Activated T-cell treated with anti-CD3 and anti-CD28 coated beads, Interleukin-2, amount 50 U/mL, for 72 hours (primary cell): ENCODE results near the gene GPR37L1. TPM values are rescaled to one million over a fixed set of nuclear protein-coding genes. Genes with fewer than 3 reads are reported as not detected.
"Not testable (repeated sequence)": the region's sequence is repeated elsewhere in the genome, so short reads cannot be mapped to it uniquely, and the experiment has no call there.

ENCODE experiments used
- ATAC-seq, 2 donors: fragments of 150-1000 bp; cut with Tn5 transposase; replicated peaks in 1 of 2; 2 replicates each; pipeline ENCODE4 v1.10.0; 2021; ENCODE audit warnings: moderate library complexity in 2 of 2, mild to moderate bottlenecking in 1 of 2
- DNase-seq, 2 donors: peaks; one replicate each; pipeline ENCODE4 v3.0.0; 2021 to 2022; ENCODE audit warnings: mixed read lengths in 1 of 2
- H3K27ac Mint-ChIP-seq: one replicate; pipeline ENCODE4 v1.8.0; 2022; ENCODE audit warnings: mild to moderate bottlenecking, moderate library complexity, mixed read lengths
- H3K27me3 Mint-ChIP-seq: one replicate; pipeline ENCODE4 v1.8.0; 2022; ENCODE audit warnings: low read depth, mixed read lengths
- H3K36me3 Mint-ChIP-seq, 2 donors: one replicate each; pipeline ENCODE4 v1.8.0; 2022; ENCODE audit warnings: mixed read lengths in 2 of 2, mild to moderate bottlenecking in 1 of 2; ENCODE audit not compliant: insufficient read depth in 2 of 2
- H3K4me1 Mint-ChIP-seq: one replicate; pipeline ENCODE4 v1.8.0; 2022; ENCODE audit warnings: low read depth, mixed read lengths
- H3K4me3 Mint-ChIP-seq, 2 donors: one replicate each; pipeline ENCODE4 v1.8.0; 2022; ENCODE audit warnings: mild to moderate bottlenecking in 2 of 2, mixed read lengths in 2 of 2, moderate library complexity in 2 of 2
- H3K9me3 Mint-ChIP-seq, 2 donors: one replicate each; pipeline ENCODE4 v1.8.0; 2022; ENCODE audit warnings: mixed read lengths in 2 of 2
- total RNA-seq, 2 donors: library from RNA; stranded (reverse); gene quantifications; one replicate each; pipeline ENCODE4 v1.2.3, GENCODE V29; 2022

GPR37L1 gene
- total RNA-seq, 2 donors from 2014 or later, result not detected

DNA sequence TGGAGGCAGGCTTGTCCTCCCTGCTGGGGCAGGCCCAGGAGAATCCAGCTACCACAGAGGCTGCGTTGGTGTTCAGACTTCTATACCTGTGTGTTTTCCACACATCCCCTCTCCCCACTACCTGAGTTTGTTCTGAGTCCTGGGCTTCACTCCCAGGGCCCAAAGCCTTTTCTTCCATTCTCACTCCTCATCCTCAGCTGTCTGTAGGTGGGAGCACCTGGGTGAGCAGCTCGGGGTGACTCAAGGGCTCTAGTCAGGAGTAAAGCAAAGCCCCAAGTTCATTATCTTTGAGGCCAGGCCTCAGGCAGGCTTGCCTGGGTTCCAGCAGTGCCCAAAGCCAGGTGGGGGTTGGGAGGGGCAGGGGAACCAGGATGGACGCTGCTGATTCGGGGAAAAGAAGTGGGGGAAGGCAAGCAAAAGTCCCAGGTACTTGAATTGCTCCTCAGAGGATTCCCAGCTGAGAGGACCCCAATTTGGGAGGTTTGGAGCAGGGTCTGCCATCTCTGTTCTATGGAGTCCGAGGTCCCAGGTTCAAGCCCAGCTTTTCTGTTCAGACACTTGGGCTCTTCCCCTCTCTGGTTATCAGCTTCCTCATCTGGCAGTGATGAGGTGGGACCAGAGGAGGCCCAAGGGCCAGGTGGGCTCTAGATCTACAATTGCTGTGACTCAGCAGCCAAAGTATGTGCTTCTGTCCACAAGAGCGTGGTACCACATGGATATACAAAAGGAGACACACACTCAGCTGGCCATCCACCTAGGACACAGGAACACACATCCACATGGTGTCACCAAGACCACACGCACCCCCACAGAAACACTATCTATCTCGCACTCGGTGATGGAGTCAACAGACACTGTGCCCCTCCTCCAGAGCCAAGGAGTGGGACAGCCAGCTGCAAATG lies 43.5 kb downstream of the GPR37L1 start:
- DNase-seq (no peak), ATAC-seq (no peak)
- H3K4me1 Mint-ChIP-seq, result peaks cover 54% of the 10 kb centered on the region
- no peaks in the 10 kb centered on the region for H3K9me3 Mint-ChIP-seq
- no peaks in the 10 kb centered on the region for H3K27me3 Mint-ChIP-seq
- H3K27ac Mint-ChIP-seq, result peak overlapping the region; percentile 28
- H3K36me3 Mint-ChIP-seq, result no peaks in the 10 kb centered on the region
- H3K4me3 Mint-ChIP-seq, result peak overlapping the region; percentile 86 to 100

GRCh38 chr1:202167054-202167453 lies 44.3 kb downstream of the GPR37L1 start:
- Mint-ChIP-seq H3K27ac (peak overlapping the region; percentile 87), H3K4me3 (peak overlapping the region in 1 of 2 donors; percentile 39), H3K4me1 (peaks cover 46% of the 10 kb centered on the region)
- not testable (repeated sequence) for H3K36me3 Mint-ChIP-seq, ATAC-seq, DNase-seq, H3K27me3 Mint-ChIP-seq, H3K9me3 Mint-ChIP-seq

GRCh38 chr1:202167708-202168415 lies 45.1 kb downstream of the GPR37L1 start:
- Mint-ChIP-seq H3K36me3 (no peaks in the 10 kb centered on the region), H3K4me1 (peaks cover 38% of the 10 kb centered on the region), H3K27ac (no peak overlapping the region), H3K27me3 (no peaks in the 10 kb centered on the region), H3K9me3 (no peaks in the 10 kb centered on the region), H3K4me3 (no peak overlapping the region)
- ATAC-seq (no peak), DNase-seq (no peak)

DNA sequence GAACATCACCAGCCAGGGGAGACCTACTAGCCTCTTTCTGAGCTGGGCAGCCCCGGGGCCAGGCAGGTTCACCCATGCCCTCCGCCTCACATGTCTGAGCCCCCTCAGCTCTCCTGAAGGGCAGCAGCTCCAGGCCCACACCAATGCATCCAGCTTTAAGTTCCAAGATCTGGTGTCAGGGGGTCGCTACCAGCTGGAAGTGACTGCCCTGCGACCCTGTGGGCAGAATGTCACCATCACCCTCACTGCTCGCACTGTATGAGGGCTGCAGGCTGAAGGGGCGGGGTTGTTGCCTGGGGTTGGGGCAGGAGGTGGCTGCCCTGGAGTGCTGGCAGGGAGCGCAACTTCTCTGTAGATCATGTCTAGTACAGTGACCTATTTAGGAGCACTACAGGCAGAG lies 46.1 kb downstream of the GPR37L1 start:
- DNase-seq, result no peak
- H3K27ac Mint-ChIP-seq, result no peak overlapping the region
- H3K4me3 Mint-ChIP-seq, result no peak overlapping the region
- H3K4me1 Mint-ChIP-seq, result peaks cover 28% of the 10 kb centered on the region
- H3K36me3 Mint-ChIP-seq, result no peaks in the 10 kb centered on the region
- ATAC-seq, result no peak
- H3K27me3 Mint-ChIP-seq, result no peaks in the 10 kb centered on the region
- H3K9me3 Mint-ChIP-seq, result no peaks in the 10 kb centered on the region

DNA sequence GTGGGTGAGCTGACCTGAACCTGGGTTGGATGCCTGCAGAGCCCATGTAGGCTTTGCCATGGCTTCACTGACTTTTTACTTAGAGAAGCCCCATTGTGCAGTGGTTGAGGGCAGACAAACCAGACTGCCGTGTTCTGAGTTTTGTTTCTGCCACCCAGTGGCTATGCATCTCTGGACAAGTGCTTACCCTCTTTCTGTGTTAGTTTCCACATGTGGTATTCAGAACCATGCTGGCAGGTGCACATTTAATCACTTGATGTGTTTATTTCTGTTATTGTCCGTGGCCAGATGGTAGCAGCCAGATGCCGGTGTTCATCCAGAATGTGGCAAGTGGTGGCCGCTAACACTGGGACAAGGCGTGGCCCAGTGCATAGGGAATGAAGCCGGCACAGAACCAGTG lies 48.0 kb downstream of the GPR37L1 start:
- peak in 1 of 2 donors; percentile 20 for ATAC-seq

DNA sequence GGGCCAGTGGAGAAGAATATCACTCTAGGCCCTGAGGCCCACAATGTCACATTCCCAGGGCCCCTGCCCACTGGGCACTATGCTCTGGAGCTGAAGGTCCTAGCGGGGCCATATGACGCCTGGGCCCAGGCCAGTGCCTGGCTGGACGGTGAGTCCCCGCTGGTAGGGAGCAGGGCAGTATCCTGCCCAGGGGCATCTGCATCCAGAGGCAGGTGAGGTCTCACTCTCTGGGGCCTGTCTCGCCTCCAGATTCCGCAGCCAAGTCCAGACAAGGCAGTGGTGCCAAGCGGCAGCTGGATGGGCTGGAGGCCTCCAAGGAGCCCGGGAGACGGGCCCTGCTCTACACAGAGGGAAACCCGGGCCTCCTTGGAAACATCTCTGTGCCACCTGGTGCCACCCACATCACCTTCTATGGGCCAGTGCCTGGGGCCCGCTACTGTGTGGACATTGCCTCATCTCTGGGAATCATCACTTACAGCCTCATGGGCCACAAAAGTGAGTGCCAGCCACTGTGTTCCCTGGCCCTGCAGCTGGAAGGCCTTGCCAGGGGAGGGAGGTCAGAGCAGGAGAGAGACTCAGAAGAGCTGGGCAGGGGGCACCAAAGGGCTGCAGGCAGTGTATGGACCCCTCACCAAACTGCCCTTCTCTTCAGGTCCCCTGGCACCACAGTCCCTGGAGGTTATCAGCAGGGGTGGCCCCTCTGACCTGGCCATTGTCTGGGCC lies 48.7 kb downstream of the GPR37L1 start:
- Mint-ChIP-seq H3K27ac (no peak overlapping the region), H3K27me3 (no peaks in the 10 kb centered on the region), H3K4me3 (no peak overlapping the region), H3K4me1 (peaks cover 2% of the 10 kb centered on the region), H3K36me3 (no peaks in the 10 kb centered on the region), H3K9me3 (no peaks in the 10 kb centered on the region)
- peak; percentile 52 to 70 for ATAC-seq
- no peak for DNase-seq

More for the DNA sequence above, 48.0 kb downstream of the GPR37L1 start:
- no peak overlapping the region for H3K27ac Mint-ChIP-seq
- H3K36me3 Mint-ChIP-seq, result no peaks in the 10 kb centered on the region
- DNase-seq, result no peak
- H3K4me3 Mint-ChIP-seq, result no peak overlapping the region
- H3K4me1 Mint-ChIP-seq, result peaks cover 10% of the 10 kb centered on the region
- H3K27me3 Mint-ChIP-seq, result no peaks in the 10 kb centered on the region
- H3K9me3 Mint-ChIP-seq, result no peaks in the 10 kb centered on the region

GRCh38 chr1:202172015-202172355 lies 49.3 kb downstream of the GPR37L1 start:
- Mint-ChIP-seq H3K4me1 (no peaks in the 10 kb centered on the region), H3K4me3 (no peak overlapping the region), H3K36me3 (no peaks in the 10 kb centered on the region), H3K9me3 (no peaks in the 10 kb centered on the region), H3K27me3 (no peaks in the 10 kb centered on the region), H3K27ac (no peak overlapping the region)
- ATAC-seq (peak; percentile 79 to 81), DNase-seq (no peak)

DNA sequence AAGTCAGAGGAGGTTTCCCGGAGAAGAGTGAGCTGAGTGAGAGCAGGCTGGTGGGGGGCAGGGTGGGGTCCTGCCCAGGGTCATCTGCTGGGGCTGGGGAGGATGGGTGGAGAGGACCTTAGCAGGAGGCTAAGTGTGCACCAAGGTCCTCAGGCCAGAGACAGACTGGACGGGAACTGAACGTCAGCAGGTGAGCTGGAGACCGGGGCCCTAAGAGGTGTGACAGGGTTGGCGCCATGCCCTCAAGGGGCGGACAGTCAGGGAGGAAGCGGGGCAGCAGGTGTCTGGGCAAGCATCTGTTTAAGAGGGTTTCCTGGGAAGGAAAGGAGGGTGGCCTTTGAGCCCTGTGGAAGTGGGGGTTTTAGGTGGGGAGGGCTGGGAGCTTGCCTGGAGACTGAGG lies 51.3 kb downstream of the GPR37L1 start:
- no peaks in the 10 kb centered on the region for H3K27me3 Mint-ChIP-seq
- no peak overlapping the region for H3K4me3 Mint-ChIP-seq
- H3K27ac Mint-ChIP-seq, result no peak overlapping the region
- DNase-seq (no peak), ATAC-seq (no peak)
- no peaks in the 10 kb centered on the region for H3K36me3 Mint-ChIP-seq
- H3K4me1 Mint-ChIP-seq, result no peaks in the 10 kb centered on the region
- H3K9me3 Mint-ChIP-seq, result no peaks in the 10 kb centered on the region

DNA sequence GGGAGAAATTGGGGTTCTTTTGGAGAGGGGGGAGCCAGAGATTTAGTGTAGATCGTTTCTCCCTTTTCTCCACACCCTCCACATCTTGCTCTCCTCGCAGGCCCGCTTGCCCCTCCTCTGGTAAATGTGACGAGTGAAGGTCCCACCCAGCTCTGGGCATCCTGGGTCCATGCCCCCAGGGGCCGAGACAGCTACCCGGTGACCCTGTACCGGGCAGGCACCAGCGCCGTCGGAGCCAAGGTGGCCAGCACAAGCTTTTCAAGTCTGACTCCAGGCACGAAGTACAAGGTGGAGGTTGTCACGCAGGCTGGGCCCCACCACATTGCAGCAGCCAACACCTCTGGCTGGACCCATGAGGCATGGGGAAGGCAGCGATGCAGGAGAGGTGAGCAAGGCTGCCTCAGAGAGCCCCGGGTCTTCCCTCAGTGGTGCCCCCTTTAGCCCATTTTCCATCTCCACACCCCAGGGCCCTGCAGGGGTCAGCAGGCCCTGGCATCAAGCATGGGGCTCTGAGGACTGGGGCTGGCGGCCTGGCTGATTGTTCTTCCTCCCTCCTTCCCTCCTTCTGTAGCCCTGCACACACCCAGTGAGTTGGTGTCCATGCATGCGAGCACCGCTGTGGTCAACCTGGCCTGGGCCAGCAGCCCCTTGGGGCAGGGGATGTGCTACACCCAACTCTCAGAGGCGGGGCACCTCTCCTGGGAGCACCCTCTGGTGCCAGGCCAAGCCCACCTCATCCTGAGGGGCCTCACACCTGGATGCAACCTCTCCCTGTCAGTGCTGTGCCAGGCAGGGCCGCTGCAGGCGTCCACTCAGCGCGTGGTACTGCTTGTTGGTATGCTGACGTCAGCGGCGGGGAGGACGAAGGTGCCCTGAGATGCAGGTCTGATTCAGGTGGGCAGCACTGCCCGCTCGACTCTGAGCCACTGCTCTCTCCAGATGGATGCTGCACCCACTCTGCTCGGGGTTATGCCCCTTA lies 54.5 kb downstream of the GPR37L1 start:
- Mint-ChIP-seq H3K36me3 (no peaks in the 10 kb centered on the region), H3K4me1 (no peaks in the 10 kb centered on the region), H3K4me3 (no peak overlapping the region), H3K27ac (no peak overlapping the region), H3K9me3 (no peaks in the 10 kb centered on the region), H3K27me3 (no peaks in the 10 kb centered on the region)
- DNase-seq (no peak), ATAC-seq (no peak)

- Mint-ChIP-seq H3K36me3 (no peaks in the 10 kb centered on the region), H3K27me3 (peaks cover 6% of the 10 kb centered on the region)
- DNase-seq, result no peak
Measured at GRCh38 chr1:202179828-202180750, 57.4 kb downstream of the GPR37L1 start.

DNA sequence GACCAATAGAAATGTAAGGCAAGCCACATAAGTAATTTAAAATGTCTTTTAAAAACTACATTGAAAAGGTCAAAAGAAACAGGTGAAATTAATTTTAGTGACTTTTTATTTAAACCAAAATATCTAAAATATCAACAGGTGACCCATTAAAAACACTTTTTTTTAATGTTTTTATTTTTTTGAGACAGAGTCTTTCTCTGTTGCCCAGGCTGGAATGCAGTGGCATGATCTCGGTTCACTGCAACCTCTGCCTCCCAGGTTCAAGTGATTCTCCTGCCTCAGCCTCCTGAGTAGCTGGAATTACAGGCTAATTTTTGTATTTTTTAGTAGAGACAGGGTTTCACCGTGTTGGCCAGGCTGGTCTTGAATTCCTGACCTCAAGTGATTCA lies 58.0 kb downstream of the GPR37L1 start:
- not testable (repeated sequence) for DNase-seq, H3K9me3 Mint-ChIP-seq, H3K4me3 Mint-ChIP-seq, H3K36me3 Mint-ChIP-seq, H3K27ac Mint-ChIP-seq, ATAC-seq, H3K27me3 Mint-ChIP-seq
- H3K4me1 Mint-ChIP-seq, result peaks cover 14% of the 10 kb centered on the region

More at GRCh38 chr1:202179828-202180750, 57.4 kb downstream of the GPR37L1 start:
- no peak overlapping the region for H3K4me3 Mint-ChIP-seq
- no peak for ATAC-seq
- no peak overlapping the region for H3K27ac Mint-ChIP-seq
- H3K9me3 Mint-ChIP-seq, result no peaks in the 10 kb centered on the region
- peaks cover 14% of the 10 kb centered on the region for H3K4me1 Mint-ChIP-seq
